PC-3 (cell line): ENCODE measurements around the gene UPK2. TPM values are rescaled to one million over a fixed set of nuclear protein-coding genes. Genes with fewer than 3 reads are reported as not detected.

Experiments used
- ATAC-seq: fragments of 200-7000 bp; cut with Tn5 transposase; 2 replicates; pipeline ENCODE4 v1.9.1; 2020; ENCODE audit warnings: mild to moderate bottlenecking, moderate library complexity
- BruUV-seq: library from RNA; stranded (reverse); fragments of 400-500 nt; replicated peaks from 2 replicates; lab custom pipeline; 2021; lab: Mats Ljungman, UMichigan
- CTCF ChIA-PET: fragments of 300-600 bp; sonication (Branson Sonifier 250); formaldehyde crosslinking; loops from one replicate; lab custom pipeline; 2022; ENCODE audit warnings: antibody characterized with exemption; lab: Charles Lee
- POLR2A ChIA-PET: fragments of 300-600 bp; sonication (Branson Sonifier 250); formaldehyde crosslinking; loops from one replicate; lab custom pipeline; 2022; ENCODE audit warnings: antibody characterized with exemption; ENCODE audit not compliant: unreplicated experiment; lab: Charles Lee
- DNase-seq: peaks from one replicate; pipeline ENCODE4 v3.0.0-alpha.2; 2015
- H2AFZ ChIP-seq: fragments of 300-600 bp; sonication (generic); 2 replicates; pipeline ENCODE4 v1.6.0; 2016; ENCODE audit warnings: antibody characterized with exemption, low read length
- H3F3A ChIP-seq: fragments of 300-600 bp; sonication (generic); one replicate; pipeline ENCODE4 v1.6.0; 2017; ENCODE audit warnings: antibody characterized with exemption, low read length, control low read depth, mild to moderate bottlenecking; ENCODE audit not compliant: unreplicated experiment
- H3K27ac ChIP-seq: fragments of 300-600 bp; sonication (generic); 2 replicates; pipeline ENCODE4 v1.5.1; 2016; ENCODE audit warnings: mild to moderate bottlenecking, low read length
- H3K27me3 ChIP-seq: fragments of 300-600 bp; sonication (generic); 2 replicates; pipeline ENCODE4 v1.6.1; 2016; ENCODE audit warnings: low read length, mixed read lengths
- H3K36me3 ChIP-seq: fragments of 300-600 bp; sonication (generic); 2 replicates; pipeline ENCODE4 v1.6.1; 2016; ENCODE audit warnings: low read depth, mixed run types, low read length, mixed read lengths
- H3K4me1 ChIP-seq: fragments of 300-600 bp; sonication (generic); 2 replicates; pipeline ENCODE4 v1.5.1; 2016; ENCODE audit warnings: low read length; ENCODE audit not compliant: insufficient read depth
- H3K4me2 ChIP-seq: fragments of 300-600 bp; sonication (generic); 2 replicates; pipeline ENCODE4 v1.6.0; 2016; ENCODE audit warnings: low read length
- H3K4me3 ChIP-seq: fragments of 300-600 bp; sonication (generic); 2 replicates; pipeline ENCODE4 v1.5.1; 2016; ENCODE audit warnings: mild to moderate bottlenecking, low read length, mixed read lengths
- H3K79me2 ChIP-seq: fragments of 300-600 bp; sonication (generic); 2 replicates; pipeline ENCODE4 v1.6.1; 2017; ENCODE audit warnings: low read length, mixed read lengths
- H3K9ac ChIP-seq: fragments of 300-600 bp; sonication (generic); 2 replicates; pipeline ENCODE4 v1.6.0; 2016; ENCODE audit warnings: mild to moderate bottlenecking, low read length
- H3K9me2 ChIP-seq: fragments of 300-600 bp; sonication (generic); replicated peaks from 2 replicates; pipeline ENCODE4 v1.6.1; 2016; ENCODE audit warnings: mixed run types, low read length, mixed read lengths
- H3K9me3 ChIP-seq: fragments of 300-600 bp; sonication (generic); 2 replicates; pipeline ENCODE4 v1.6.1; 2016; ENCODE audit warnings: low read length, mixed read lengths
- H4K20me1 ChIP-seq: fragments of 300-600 bp; sonication (generic); 2 replicates; pipeline ENCODE4 v1.6.1; 2016; ENCODE audit warnings: low read length, mixed read lengths
- EZH2 ChIP-seq: fragments of 300-600 bp; sonication (generic); IDR thresholded peaks from one replicate; pipeline ENCODE4 v1.6.1; 2017; ENCODE audit warnings: antibody characterized with exemption, mild to moderate bottlenecking, low read length; ENCODE audit not compliant: unreplicated experiment
- EZH2phosphoT487 ChIP-seq: fragments of 300-600 bp; sonication (generic); IDR thresholded peaks from 2 replicates; pipeline ENCODE4 v1.6.1; 2018; ENCODE audit warnings: mild to moderate bottlenecking, antibody characterized with exemption, low read length, borderline replicate concordance
- intact Hi-C: fragments of 100-400 bp; cut with micrococcal nuclease; formaldehyde crosslinking; loops from 2 replicates; pipeline ENCODE4 v1.9.0; 2023
- total RNA-seq: library from RNA; depleted of rRNA; stranded (reverse); fragments of >200 nt; gene quantifications from 2 replicates; pipeline ENCODE4 v1.2.3, GENCODE V29; 2014
- TF ChIP-seq, protein P1 (sequence below): fragments of 300-600 bp; sonication (generic); conservative IDR thresholded peaks from 2 replicates; pipeline ENCODE4 v1.5.1; 2017; ENCODE audit warnings: antibody characterized with exemption, low read depth, mild to moderate bottlenecking, low read length

The UPK2 gene
- total RNA-seq, 1 experiment from 2014 or later, result 0.44 TPM

DNA sequence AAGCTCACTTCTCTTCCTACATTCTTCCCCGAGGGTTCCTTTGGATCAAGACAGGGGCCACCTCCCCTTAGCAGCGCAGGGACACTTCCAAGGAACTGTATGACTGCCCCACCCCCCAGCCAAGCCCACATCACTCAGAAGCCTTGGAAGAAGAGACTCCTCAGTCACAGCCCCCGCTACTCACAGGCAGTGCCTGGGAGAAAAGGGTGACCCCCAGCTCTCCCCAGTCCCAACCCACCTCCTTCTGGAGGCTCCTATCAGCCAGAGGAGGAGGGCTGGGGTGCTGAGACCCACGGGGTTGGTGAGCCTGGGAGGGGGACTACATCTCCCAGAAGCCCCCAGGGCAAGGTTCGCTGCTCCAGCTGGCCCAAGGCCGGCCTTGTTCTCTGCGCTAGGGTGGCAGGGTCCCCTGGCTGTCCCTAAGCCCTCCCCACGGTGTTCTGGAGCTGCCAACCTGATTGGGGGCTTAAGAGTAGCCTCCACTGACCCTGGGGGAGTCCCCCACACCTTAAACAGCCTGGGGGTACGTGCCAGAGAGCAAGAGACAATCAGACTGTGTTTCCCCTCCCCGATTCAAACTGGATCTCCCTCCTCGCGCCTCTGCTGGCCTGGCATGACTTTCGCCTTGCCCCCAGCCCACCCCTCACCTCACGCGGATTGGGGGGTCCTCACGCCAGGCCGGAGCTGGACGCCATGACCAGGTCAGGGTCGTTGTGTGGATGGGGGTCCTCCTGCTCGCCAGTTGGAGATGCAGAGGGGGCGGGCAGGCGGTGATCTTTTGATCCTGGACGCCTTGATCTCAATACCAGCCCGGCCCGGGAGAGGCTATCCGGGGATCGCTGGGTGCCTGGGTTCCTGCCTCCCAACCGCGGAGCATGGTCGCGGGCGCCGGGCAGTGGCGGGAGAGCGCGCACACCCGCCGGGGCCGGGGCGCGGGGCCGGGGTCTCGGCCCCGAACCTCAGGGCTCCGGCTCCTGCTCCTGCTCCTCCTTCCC is 31.2 kb upstream of the UPK2 start:
- Histone ChIP-seq H2AFZ (no peak overlapping the region), H3K27me3 (no peaks in the 10 kb centered on the region), H3K4me3 (peak overlapping the region; percentile 94), H3K4me2 (peak overlapping the region; percentile 97), H3K27ac (peak overlapping the region; percentile 97), H3K36me3 (no peaks in the 10 kb centered on the region), H3K4me1 (peaks cover 62% of the 10 kb centered on the region), H3K9ac (peak overlapping the region; percentile 84), H3F3A (peaks cover 12% of the 10 kb centered on the region), H3K79me2 (peaks cover 73% of the 10 kb centered on the region), H4K20me1 (peaks cover 23% of the 10 kb centered on the region), H3K9me3 (no peaks in the 10 kb centered on the region), H3K9me2 (no peaks in the 10 kb centered on the region)
- ChIA-PET POLR2A (interaction anchor here (0.7 to 1.1 kb wide), 3 partner anchors 11 to 16 kb away, joined by 3 to 11 read pairs (median 4); no protein-coding TSS in a partner anchor), CTCF (interaction anchor here (0.5 to 1.1 kb wide), 3 partner anchors 14 to 726 kb away, joined by 3 to 23 read pairs (median 6); no protein-coding TSS in a partner anchor)
- TF ChIP-seq, protein P1, sequence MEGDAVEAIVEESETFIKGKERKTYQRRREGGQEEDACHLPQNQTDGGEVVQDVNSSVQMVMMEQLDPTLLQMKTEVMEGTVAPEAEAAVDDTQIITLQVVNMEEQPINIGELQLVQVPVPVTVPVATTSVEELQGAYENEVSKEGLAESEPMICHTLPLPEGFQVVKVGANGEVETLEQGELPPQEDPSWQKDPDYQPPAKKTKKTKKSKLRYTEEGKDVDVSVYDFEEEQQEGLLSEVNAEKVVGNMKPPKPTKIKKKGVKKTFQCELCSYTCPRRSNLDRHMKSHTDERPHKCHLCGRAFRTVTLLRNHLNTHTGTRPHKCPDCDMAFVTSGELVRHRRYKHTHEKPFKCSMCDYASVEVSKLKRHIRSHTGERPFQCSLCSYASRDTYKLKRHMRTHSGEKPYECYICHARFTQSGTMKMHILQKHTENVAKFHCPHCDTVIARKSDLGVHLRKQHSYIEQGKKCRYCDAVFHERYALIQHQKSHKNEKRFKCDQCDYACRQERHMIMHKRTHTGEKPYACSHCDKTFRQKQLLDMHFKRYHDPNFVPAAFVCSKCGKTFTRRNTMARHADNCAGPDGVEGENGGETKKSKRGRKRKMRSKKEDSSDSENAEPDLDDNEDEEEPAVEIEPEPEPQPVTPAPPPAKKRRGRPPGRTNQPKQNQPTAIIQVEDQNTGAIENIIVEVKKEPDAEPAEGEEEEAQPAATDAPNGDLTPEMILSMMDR, result no peak
- TF ChIP-seq EZH2phosphoT487 (no peak), EZH2 (no peak)
- intact Hi-C loops, result no loop called here
- ATAC-seq (no peak), DNase-seq (peak; percentile 54)
- BruUV-seq, result TSS peak; percentile 47

DNA sequence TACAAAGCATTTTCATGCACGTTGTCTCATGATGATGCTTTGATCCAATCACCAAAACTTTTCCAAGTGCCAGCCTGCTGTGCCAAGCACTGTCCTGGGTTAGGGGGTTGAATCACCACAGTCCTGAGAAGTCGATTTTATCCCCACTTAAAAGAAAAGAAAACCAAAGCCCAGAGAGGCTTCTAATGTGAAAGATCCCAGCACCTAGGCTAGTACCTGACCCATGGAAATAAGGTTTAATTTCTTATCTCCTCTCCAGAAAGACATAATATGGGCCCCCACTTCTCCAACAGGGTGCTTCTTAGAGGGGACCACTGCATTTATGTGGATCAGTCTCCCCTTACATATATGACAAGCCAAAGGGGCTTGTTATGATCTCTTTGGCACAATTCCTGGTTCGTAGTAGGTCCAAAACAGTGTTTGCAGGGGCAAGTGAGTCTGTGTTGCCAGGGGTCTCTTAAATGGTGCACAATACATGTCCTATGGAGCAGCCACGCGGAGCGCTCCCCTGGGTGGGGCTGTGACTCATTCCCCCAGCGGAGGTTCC is 28.5 kb upstream of the UPK2 start:
- intact Hi-C loops, result loop anchor here (1.0 kb wide), 2 partner anchors 20 to 135 kb away; no protein-coding TSS in a partner anchor
- Histone ChIP-seq H3K4me3 (peak overlapping the region; percentile 87), H3K27ac (peak overlapping the region; percentile 78), H3K27me3 (no peaks in the 10 kb centered on the region), H2AFZ (peak overlapping the region; percentile 89), H3K79me2 (peaks cover 46% of the 10 kb centered on the region), H3K9me3 (no peaks in the 10 kb centered on the region), H3K9ac (peak overlapping the region; percentile 75), H3K4me2 (peak overlapping the region; percentile 97), H3K36me3 (no peaks in the 10 kb centered on the region), H4K20me1 (peaks cover 21% of the 10 kb centered on the region), H3F3A (no peaks in the 10 kb centered on the region), H3K4me1 (peaks cover 42% of the 10 kb centered on the region), H3K9me2 (no peaks in the 10 kb centered on the region)
- TF ChIP-seq, protein P1, result no peak
- TF ChIP-seq EZH2phosphoT487 (no peak), EZH2 (no peak)
- ChIA-PET POLR2A (no interaction called here), CTCF (interaction anchor here (0.5 to 1.4 kb wide), 5 partner anchors 15 to 268 kb away, joined by 3 to 10 read pairs (median 3); no protein-coding TSS in a partner anchor)
- DNase-seq (peak; percentile 38), ATAC-seq (no peak)
- BruUV-seq, result no TSS peak
